GM12891 (cell line): ENCODE results near the gene SNX4.
A peak's percentile ranks its signal among the peaks of the same experiment; 100 is the strongest.

ENCODE experiments used
- DNase-seq: peaks from one replicate; pipeline ENCODE4 v3.0.0; 2011; ENCODE audit warnings: low spot score; ENCODE audit not compliant: insufficient read length
- FAIRE-seq: peaks from 2 replicates; lab custom pipeline; 2011; peaks lifted over from hg19 to GRCh38; lab: Jason Lieb, UNC
- PAX5 ChIP-seq: IDR thresholded peaks from 2 replicates; pipeline ENCODE4 v1.6.1; 2011; ENCODE audit warnings: low read length, moderate library complexity, mild to moderate bottlenecking; ENCODE audit not compliant: insufficient read depth, severe bottlenecking
- POLR2A ChIP-seq: IDR thresholded peaks from 2 replicates; pipeline ENCODE4 v1.6.1; 2011; ENCODE audit warnings: low read depth, low read length, control low read depth
- POLR2AphosphoS5 ChIP-seq: IDR thresholded peaks from 2 replicates; pipeline ENCODE4 v1.6.1; 2011; ENCODE audit warnings: low read depth, low read length, control low read depth
- POU2F2 ChIP-seq: IDR thresholded peaks from 2 replicates; pipeline ENCODE4 v1.6.1; 2011; ENCODE audit warnings: low read depth, mild to moderate bottlenecking, control low read depth, low read length, moderate library complexity
- SPI1 ChIP-seq: IDR thresholded peaks from 2 replicates; pipeline ENCODE4 v1.6.1; 2011; ENCODE audit warnings: low read depth, low read length, control low read depth
- TAF1 ChIP-seq: IDR thresholded peaks from 2 replicates; pipeline ENCODE4 v1.6.1; 2011; ENCODE audit warnings: low read depth, low read length, control low read depth

The SNX4 gene

DNA sequence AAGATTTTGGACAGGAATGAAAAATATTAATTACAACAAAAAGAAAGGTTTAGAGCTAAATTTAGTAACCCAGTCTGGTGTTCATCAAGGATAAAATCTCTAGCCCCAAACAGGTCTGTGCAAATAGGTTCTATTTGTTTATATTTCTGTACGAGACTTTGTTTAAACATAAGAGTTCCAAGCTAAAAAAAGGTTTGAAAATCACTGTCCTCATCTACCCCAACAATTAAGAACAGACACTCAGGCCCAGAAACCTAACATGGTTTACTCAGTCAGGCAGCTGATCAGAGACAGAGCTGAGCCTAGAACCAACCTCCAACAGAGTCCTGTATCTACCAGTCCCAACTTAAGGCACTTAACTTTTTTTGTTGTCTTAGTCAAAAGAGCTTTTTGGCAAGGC, 49.3 kb downstream of the SNX4 start:
- TF ChIP-seq POU2F2 (no peak), POLR2AphosphoS5 (no peak), PAX5 (no peak), POLR2A (no peak), SPI1 (no peak), TAF1 (no peak)
- no peak for FAIRE-seq
- no peak for DNase-seq

GRCh38 chr3:125462722-125463299, 57.2 kb downstream of the SNX4 start:
- FAIRE-seq (no peak), DNase-seq (no peak)
- TF ChIP-seq POLR2A (no peak), SPI1 (no peak), TAF1 (no peak)

- FAIRE-seq (no peak), DNase-seq (no peak)
- TF ChIP-seq SPI1 (no peak), POLR2A (no peak), TAF1 (no peak), PAX5 (no peak), POU2F2 (no peak), POLR2AphosphoS5 (no peak)
Observed at GRCh38 chr3:125461896-125462295, 58.1 kb downstream of the SNX4 start.

GRCh38 chr3:125460233-125460632, 59.8 kb downstream of the SNX4 start:
- FAIRE-seq, result no peak
- no peak for TF ChIP-seq POLR2AphosphoS5
- TF ChIP-seq POLR2A, result no peak
- no peak for TF ChIP-seq POU2F2
- no peak for TF ChIP-seq PAX5
- TF ChIP-seq TAF1, result no peak
- TF ChIP-seq SPI1, result no peak
- no peak for DNase-seq

- DNase-seq (no peak), FAIRE-seq (no peak)
- TF ChIP-seq POU2F2, result no peak
- TF ChIP-seq PAX5, result no peak
- TF ChIP-seq POLR2A, result no peak
Observed at GRCh38 chr3:125443923-125444322, 76.1 kb downstream of the SNX4 start.

- TF ChIP-seq SPI1 (no peak), POLR2AphosphoS5 (no peak)
- DNase-seq (no peak), FAIRE-seq (no peak)
Observed at GRCh38 chr3:125442506-125442905, 77.5 kb downstream of the SNX4 start.

DNA sequence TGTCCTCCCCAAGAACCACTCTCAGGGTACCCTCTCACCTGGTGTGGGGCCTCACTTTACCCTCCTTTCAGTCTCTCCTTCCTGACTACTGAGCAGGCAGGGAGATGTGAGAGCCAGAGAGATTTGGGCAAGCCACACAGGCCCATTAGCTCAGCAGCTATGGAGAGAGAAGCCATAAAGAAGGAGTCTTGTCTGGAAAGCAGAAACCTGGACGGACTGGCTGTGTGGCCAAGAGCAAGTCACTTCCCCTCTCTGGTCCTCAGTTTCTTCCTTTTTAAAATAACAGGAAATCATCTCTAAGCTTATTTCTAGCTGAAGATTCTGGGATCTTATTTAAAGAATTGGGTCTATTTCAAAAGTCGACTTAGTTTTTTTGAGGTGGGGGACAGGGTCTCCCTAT, 79.0 kb downstream of the SNX4 start:
- DNase-seq (no peak), FAIRE-seq (no peak)
- no peak for TF ChIP-seq TAF1
- no peak for TF ChIP-seq SPI1

DNA sequence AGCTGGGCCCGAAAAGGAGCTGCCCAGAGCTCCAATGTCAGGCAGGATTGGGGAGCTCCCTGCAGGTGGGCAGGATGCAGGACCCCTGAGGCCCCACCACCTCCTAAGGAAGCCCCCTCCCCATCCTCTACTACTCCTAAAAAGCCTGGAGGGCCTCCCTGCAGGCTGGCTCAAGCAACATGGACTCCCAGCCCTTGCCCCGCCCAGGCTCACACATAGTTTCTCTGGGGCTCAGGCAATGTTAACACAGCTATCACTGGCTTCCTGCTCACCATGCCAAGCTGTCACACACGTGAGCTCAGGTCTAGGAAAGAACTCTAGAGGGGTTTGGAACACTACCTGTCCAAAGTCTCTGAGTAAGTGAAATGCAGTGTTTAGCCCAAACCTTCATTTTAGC, 79.4 kb downstream of the SNX4 start:
- TF ChIP-seq POLR2AphosphoS5 (no peak), POU2F2 (no peak), PAX5 (no peak), TAF1 (no peak), POLR2A (no peak), SPI1 (no peak)
- FAIRE-seq, result no peak

GRCh38 chr3:125437631-125438435, 82.2 kb downstream of the SNX4 start:
- TF ChIP-seq PAX5 (no peak), POU2F2 (no peak), POLR2A (no peak), POLR2AphosphoS5 (no peak), SPI1 (no peak), TAF1 (no peak)
- DNase-seq (no peak), FAIRE-seq (peak; percentile 58)

More for the DNA sequence above, 79.4 kb downstream of the SNX4 start:
- no peak for DNase-seq

DNA sequence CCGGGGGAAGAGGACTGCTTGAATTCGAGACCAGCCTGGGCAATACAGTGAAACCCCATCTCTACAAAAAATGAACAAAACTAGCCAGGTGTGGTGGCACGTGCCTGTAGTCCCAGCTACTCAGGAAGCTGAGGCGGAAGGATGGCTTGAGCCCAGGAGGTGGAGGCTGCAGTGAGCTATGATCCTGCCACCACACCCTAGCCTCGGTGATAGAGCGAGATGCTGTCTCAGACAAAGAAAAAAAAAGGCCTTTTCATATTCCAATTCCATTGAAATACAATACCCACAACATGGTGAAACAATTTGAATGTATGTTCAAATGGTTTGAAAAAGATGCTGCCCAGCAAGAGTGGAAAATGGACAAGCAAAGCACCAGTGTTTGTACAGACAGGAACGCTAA, 83.1 kb downstream of the SNX4 start:
- DNase-seq (no peak), FAIRE-seq (no peak)
- TF ChIP-seq SPI1 (no peak), POLR2AphosphoS5 (no peak)

DNA sequence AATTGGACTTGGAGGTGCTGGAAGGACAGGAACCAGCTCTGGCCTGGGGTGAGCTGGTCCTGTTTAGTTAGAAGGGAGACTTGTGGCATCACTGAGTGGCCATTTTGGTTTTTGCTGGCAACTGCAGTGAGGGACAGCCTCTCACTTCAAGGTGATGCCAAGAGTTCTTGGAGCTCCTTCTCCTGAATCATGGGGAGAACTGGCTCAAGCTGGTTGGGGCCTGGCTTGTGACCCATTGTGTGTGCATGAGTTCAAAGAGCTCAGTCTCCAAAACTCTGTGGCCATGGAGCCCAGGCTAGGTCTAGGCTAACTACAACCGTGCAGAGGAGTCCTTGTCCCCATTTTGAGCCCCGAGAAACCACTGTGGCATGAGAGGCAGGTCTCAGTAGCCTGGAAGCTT, 84.8 kb downstream of the SNX4 start:
- no peak for DNase-seq
- TF ChIP-seq TAF1 (no peak), POLR2AphosphoS5 (no peak), POLR2A (no peak)
- no peak for FAIRE-seq
